ENCODE measurements around the gene AGBL5. TPM values are rescaled to one million over a fixed set of nuclear protein-coding genes. Genes with fewer than 3 reads are reported as not detected.

AGBL5 gene
- total and polyA plus RNA-seq, 2 of the 13 experiments (the other 11 are each of a cell fraction or from before 2014, with no cell fraction given) = 55.9 to 73.3 TPM

DNA sequence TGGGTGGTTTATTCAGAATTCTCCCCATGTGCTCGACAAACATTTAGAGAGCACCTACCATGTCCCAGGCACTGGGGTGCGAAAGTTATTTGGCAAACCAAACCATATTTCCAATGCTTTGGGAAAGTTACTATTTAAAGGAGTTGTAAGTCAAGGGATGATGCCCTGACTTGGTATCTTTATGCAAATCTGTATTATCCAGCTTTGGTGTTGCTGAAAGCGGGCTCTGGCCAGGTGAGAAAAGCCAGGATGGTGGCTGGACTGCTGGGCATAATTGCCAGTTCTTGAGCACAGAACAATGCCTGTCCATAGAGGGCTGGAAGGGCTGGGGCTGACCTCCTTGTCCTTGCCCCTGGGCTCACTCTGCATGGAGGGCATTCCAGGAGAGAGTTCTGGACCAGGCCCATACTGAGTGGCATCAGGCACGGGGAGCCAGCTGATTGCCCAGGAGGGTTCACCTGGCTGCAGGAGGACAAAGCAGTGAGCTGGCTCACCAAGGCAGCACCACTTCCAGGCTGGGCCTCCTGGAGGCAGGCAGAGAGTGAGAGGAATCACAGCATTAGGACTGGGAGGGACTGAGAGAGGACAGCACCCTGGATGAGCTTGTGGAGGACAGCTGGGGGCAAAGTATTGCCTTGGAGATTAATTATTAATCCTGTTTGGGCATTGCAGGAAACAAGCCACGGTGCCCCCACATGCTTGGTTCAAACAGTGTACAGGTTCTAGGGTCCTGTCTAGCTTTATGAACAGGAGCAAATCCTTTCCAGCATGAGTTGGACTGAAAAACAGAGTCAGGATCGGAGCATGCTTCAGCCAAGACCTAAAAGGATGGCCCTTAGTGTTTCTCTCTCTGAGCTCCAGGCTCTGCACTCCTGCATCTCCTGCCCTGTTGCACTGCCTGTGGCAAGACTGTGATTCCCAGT lies 42.2 kb downstream of the AGBL5 start (continued):
- TF ChIP-seq, protein P1, sequence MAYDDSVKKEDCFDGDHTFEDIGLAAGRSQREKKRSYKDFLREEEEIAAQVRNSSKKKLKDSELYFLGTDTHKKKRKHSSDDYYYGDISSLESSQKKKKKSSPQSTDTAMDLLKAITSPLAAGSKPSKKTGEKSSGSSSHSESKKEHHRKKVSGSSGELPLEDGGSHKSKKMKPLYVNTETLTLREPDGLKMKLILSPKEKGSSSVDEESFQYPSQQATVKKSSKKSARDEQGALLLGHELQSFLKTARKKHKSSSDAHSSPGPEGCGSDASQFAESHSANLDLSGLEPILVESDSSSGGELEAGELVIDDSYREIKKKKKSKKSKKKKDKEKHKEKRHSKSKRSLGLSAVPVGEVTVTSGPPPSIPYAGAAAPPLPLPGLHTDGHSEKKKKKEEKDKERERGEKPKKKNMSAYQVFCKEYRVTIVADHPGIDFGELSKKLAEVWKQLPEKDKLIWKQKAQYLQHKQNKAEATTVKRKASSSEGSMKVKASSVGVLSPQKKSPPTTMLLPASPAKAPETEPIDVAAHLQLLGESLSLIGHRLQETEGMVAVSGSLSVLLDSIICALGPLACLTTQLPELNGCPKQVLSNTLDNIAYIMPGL (CRISPR knock-in tag; IDR thresholded peaks at IDR 0.05; ENCODE audit: borderline replicate concordance in 1 of 2, low read depth in 1 of 2) = peak in 1 of 2 experiments; percentile 73; a peak in 3 of 4 replicates
- TF ChIP-seq, protein P2, sequence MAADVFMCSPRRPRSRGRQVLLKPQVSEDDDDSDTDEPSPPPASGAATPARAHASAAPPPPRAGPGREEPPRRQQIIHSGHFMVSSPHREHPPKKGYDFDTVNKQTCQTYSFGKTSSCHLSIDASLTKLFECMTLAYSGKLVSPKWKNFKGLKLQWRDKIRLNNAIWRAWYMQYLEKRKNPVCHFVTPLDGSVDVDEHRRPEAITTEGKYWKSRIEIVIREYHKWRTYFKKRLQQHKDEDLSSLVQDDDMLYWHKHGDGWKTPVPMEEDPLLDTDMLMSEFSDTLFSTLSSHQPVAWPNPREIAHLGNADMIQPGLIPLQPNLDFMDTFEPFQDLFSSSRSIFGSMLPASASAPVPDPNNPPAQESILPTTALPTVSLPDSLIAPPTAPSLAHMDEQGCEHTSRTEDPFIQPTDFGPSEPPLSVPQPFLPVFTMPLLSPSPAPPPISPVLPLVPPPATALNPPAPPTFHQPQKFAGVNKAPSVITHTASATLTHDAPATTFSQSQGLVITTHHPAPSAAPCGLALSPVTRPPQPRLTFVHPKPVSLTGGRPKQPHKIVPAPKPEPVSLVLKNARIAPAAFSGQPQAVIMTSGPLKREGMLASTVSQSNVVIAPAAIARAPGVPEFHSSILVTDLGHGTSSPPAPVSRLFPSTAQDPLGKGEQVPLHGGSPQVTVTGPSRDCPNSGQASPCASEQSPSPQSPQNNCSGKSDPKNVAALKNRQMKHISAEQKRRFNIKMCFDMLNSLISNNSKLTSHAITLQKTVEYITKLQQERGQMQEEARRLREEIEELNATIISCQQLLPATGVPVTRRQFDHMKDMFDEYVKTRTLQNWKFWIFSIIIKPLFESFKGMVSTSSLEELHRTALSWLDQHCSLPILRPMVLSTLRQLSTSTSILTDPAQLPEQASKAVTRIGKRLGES (CRISPR knock-in tag; IDR thresholded peaks at IDR 0.05; ENCODE audit: borderline replicate concordance) = 0 out of 2 replicates have a peak, but pooled peaks have one; percentile 63
- TF ChIP-seq, protein P3, sequence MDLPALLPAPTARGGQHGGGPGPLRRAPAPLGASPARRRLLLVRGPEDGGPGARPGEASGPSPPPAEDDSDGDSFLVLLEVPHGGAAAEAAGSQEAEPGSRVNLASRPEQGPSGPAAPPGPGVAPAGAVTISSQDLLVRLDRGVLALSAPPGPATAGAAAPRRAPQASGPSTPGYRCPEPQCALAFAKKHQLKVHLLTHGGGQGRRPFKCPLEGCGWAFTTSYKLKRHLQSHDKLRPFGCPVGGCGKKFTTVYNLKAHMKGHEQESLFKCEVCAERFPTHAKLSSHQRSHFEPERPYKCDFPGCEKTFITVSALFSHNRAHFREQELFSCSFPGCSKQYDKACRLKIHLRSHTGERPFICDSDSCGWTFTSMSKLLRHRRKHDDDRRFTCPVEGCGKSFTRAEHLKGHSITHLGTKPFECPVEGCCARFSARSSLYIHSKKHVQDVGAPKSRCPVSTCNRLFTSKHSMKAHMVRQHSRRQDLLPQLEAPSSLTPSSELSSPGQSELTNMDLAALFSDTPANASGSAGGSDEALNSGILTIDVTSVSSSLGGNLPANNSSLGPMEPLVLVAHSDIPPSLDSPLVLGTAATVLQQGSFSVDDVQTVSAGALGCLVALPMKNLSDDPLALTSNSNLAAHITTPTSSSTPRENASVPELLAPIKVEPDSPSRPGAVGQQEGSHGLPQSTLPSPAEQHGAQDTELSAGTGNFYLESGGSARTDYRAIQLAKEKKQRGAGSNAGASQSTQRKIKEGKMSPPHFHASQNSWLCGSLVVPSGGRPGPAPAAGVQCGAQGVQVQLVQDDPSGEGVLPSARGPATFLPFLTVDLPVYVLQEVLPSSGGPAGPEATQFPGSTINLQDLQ (CRISPR knock-in tag; IDR thresholded peaks at IDR 0.05) = no peak
- TF ChIP-seq STAT5B (CRISPR knock-in tag; IDR thresholded peaks at IDR 0.05) (peak; percentile 83; the same call in 1 of the 2 replicates), ZMYM2 (CRISPR knock-in tag; IDR thresholded peaks at IDR 0.05) (0 out of 2 replicates have a peak, but pooled peaks have one; percentile 29), JDP2 (CRISPR knock-in tag; IDR thresholded peaks at IDR 0.05; ENCODE audit: borderline replicate concordance) (no peak), CCAR2 (optimal IDR thresholded peaks at IDR 0.05; ENCODE audit: low read depth, low read length) (no peak), ZNF3 (CRISPR knock-in tag; IDR thresholded peaks at IDR 0.05) (no peak), TAF1 (CRISPR knock-in tag; IDR thresholded peaks at IDR 0.05) (peak; percentile 68), BCL6 (CRISPR knock-in tag; IDR thresholded peaks at IDR 0.05) (peak; percentile 48), ZBTB26 (CRISPR knock-in tag; IDR thresholded peaks at IDR 0.05; ENCODE audit: borderline replicate concordance) (peak; percentile 67; the same call in 1 of the 2 replicates), ZNF138 (CRISPR knock-in tag; IDR thresholded peaks at IDR 0.05; ENCODE audit: low read depth) (peak; percentile 78; the same call in 1 of the 2 replicates), U2AF1 (optimal IDR thresholded peaks at IDR 0.05; ENCODE audit: low read depth, low read length) (no peak), ZFP37 (CRISPR knock-in tag; IDR thresholded peaks at IDR 0.05; ENCODE audit: borderline replicate concordance) (0 out of 2 replicates have a peak, but pooled peaks have one; percentile 93)
- TF ChIP-seq, protein P4, sequence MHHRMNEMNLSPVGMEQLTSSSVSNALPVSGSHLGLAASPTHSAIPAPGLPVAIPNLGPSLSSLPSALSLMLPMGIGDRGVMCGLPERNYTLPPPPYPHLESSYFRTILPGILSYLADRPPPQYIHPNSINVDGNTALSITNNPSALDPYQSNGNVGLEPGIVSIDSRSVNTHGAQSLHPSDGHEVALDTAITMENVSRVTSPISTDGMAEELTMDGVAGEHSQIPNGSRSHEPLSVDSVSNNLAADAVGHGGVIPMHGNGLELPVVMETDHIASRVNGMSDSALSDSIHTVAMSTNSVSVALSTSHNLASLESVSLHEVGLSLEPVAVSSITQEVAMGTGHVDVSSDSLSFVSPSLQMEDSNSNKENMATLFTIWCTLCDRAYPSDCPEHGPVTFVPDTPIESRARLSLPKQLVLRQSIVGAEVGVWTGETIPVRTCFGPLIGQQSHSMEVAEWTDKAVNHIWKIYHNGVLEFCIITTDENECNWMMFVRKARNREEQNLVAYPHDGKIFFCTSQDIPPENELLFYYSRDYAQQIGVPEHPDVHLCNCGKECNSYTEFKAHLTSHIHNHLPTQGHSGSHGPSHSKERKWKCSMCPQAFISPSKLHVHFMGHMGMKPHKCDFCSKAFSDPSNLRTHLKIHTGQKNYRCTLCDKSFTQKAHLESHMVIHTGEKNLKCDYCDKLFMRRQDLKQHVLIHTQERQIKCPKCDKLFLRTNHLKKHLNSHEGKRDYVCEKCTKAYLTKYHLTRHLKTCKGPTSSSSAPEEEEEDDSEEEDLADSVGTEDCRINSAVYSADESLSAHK (CRISPR knock-in tag; IDR thresholded peaks at IDR 0.05; ENCODE audit: borderline replicate concordance) = no peak

Measured in HepG2 (cell line).